GM12878 (cell line): ENCODE data around the gene GLT8D2. TPM values are rescaled to one million over a fixed set of nuclear protein-coding genes. Genes with fewer than 3 reads are reported as not detected.

Experiments used
- ATAC-seq: fragments of 200-7000 bp; cut with Tn5 transposase; 3 replicates; pipeline ENCODE4 v1.9.1; 2020; ENCODE audit warnings: mild to moderate bottlenecking, moderate library complexity
- BruUV-seq: library from RNA; stranded (reverse); fragments of 400-500 nt; replicated peaks from 2 replicates; lab custom pipeline; 2021; lab: Mats Ljungman, UMichigan
- CTCF ChIA-PET: fragments of 300-600 bp; sonication (Branson Sonifier 250); formaldehyde crosslinking; extraction: SDS; loops from one replicate; lab custom pipeline; 2021; ENCODE audit warnings: inconsistent platforms; lab: Yijun Ruan, JAX
- POLR2A ChIA-PET: fragments of 350-600 bp; formaldehyde crosslinking; extraction: SDS; loops from one replicate; lab custom pipeline; 2021; ENCODE audit warnings: inconsistent platforms; lab: Charles Lee
- RAD21 ChIA-PET: fragments of 300-600 bp; sonication (Branson Sonifier 250); formaldehyde crosslinking; loops from one replicate; lab custom pipeline; 2023; ENCODE audit warnings: antibody characterized with exemption; ENCODE audit not compliant: unreplicated experiment; lab: Charles Lee
- SMC1A ChIA-PET: fragments of 300-600 bp; sonication (Branson Sonifier 250); formaldehyde crosslinking; loops from one replicate; lab custom pipeline; 2023; ENCODE audit not compliant: unreplicated experiment, uncharacterized antibody; lab: Charles Lee
- DNase-seq: peaks from one replicate; pipeline ENCODE4 v3.0.0-alpha.2; 2011; ENCODE audit warnings: low read depth, low spot score
- FAIRE-seq: peaks from 3 replicates; lab custom pipeline; 2011; peaks lifted over from hg19 to GRCh38; lab: Jason Lieb, UNC
- H2AFZ ChIP-seq: 2 replicates; pipeline ENCODE4 v1.6.0; 2011; ENCODE audit warnings: low read depth, low read length, control low read depth; ENCODE audit not compliant: control insufficient read depth
- H3K27ac ChIP-seq: 2 replicates; pipeline ENCODE4 v1.5.1; 2011; ENCODE audit warnings: control low read depth; ENCODE audit not compliant: control insufficient read depth, insufficient read depth
- H3K27me3 ChIP-seq, 2 experiments: replicated peaks in 1 of 2; 2 replicates each; pipeline versions ENCODE4 v1.6.0 to v1.6.1; 2011; ENCODE audit warnings: low read length in 1 of 2; ENCODE audit not compliant: control insufficient read depth in 2 of 2, insufficient read depth in 2 of 2
- H3K36me3 ChIP-seq, 2 experiments: 2 replicates each; pipeline ENCODE4 v1.5.1; 2011; ENCODE audit warnings: low read length in 1 of 2; ENCODE audit not compliant: control insufficient read depth in 2 of 2, insufficient read depth in 2 of 2
- H3K4me1 ChIP-seq: 2 replicates; pipeline ENCODE4 v1.6.1; 2011; ENCODE audit warnings: mild to moderate bottlenecking, low read length, moderate library complexity, mixed read lengths; ENCODE audit not compliant: control insufficient read depth, insufficient read depth
- H3K4me2 ChIP-seq: 2 replicates; pipeline ENCODE4 v1.6.0; 2011; ENCODE audit warnings: control low read depth; ENCODE audit not compliant: control insufficient read depth, insufficient read depth
- H3K4me3 ChIP-seq: fragments of 200-600 bp; sonication (generic); 2 replicates; pipeline ENCODE4 v1.5.1; 2016
- H3K79me2 ChIP-seq: 2 replicates; pipeline ENCODE4 v1.6.0; 2011; ENCODE audit warnings: low read length; ENCODE audit not compliant: control insufficient read depth, insufficient read depth
- H3K9ac ChIP-seq: 2 replicates; pipeline ENCODE4 v1.8.0; 2011; ENCODE audit warnings: low read length, control low read depth, mixed read lengths; ENCODE audit not compliant: control insufficient read depth, insufficient read depth
- H3K9me3 ChIP-seq: replicated peaks from 3 replicates; pipeline ENCODE4 v1.5.1; 2011; ENCODE audit warnings: mild to moderate bottlenecking, low read length; ENCODE audit not compliant: control insufficient read depth, insufficient read depth
- H4K20me1 ChIP-seq: 2 replicates; pipeline ENCODE4 v1.6.0; 2011; ENCODE audit not compliant: control insufficient read depth, insufficient read depth
- EGR1 ChIP-seq, 2 experiments: IDR thresholded peaks; 1 replicate in 1 of 2; 2 replicates in 1 of 2; pipeline ENCODE4 v1.6.1; 2011 to 2012; ENCODE audit warnings: low read depth in 2 of 2, low read length in 2 of 2, borderline replicate concordance in 1 of 2, mild to moderate bottlenecking in 1 of 2, moderate library complexity in 1 of 2
- KAT2A ChIP-seq: conservative IDR thresholded peaks from 2 replicates; pipeline ENCODE4 v1.6.1; 2011; ENCODE audit warnings: low read depth, low read length; ENCODE audit not compliant: control insufficient read depth
- PRDM15 ChIP-seq: fragments of 450-650 bp; formaldehyde crosslinking; IDR thresholded peaks from 2 replicates; pipeline ENCODE4 v1.4.0; 2020; ENCODE audit warnings: mild to moderate bottlenecking, moderate library complexity
- REST ChIP-seq: IDR thresholded peaks from 2 replicates; pipeline ENCODE4 v1.6.1; 2012; ENCODE audit warnings: mild to moderate bottlenecking, low read depth, low read length
- SIN3A ChIP-seq: IDR thresholded peaks from 2 replicates; pipeline ENCODE4 v1.6.1; 2012; ENCODE audit warnings: low read depth, low read length, improper control_type of control experiment
- TCF3 ChIP-seq: IDR thresholded peaks from 2 replicates; pipeline ENCODE4 v1.6.1; 2012; ENCODE audit warnings: low read depth, mild to moderate bottlenecking, low read length, borderline replicate concordance; ENCODE audit not compliant: insufficient read depth
- USF2 ChIP-seq: IDR thresholded peaks from 2 replicates; pipeline ENCODE4 v1.6.1; 2011; ENCODE audit warnings: low read depth, low read length, improper control_type of control experiment, borderline replicate concordance
- ZBED1 ChIP-seq: IDR thresholded peaks from 2 replicates; pipeline ENCODE4 v1.6.1; 2016; ENCODE audit warnings: borderline replicate concordance
- ZNF592 ChIP-seq: fragments of 450-650 bp; IDR thresholded peaks from 2 replicates; pipeline ENCODE4 v1.6.1; 2017; ENCODE audit warnings: mild to moderate bottlenecking, moderate library complexity
- WGBS: methylation state at CpG from one replicate; pipeline ENCODE4 v1.1.6; 2016; ENCODE audit warnings: low lambda C conversion rate; ENCODE audit not compliant: insufficient replicate concordance, insufficient coverage; ENCODE audit errors: missing lambda C conversion rate; 5-methylcytosine and 5-hydroxymethylcytosine counted together
- in situ Hi-C: fragments of 300-500 bp; cut with MboI; formaldehyde crosslinking; loops from 9 replicates; pipeline ENCODE4 v1.14.3; 2018; ENCODE audit warnings: mixed read lengths
- intact Hi-C: fragments of 100-400 bp; cut with micrococcal nuclease; formaldehyde crosslinking; loops from one replicate; pipeline ENCODE4 v1.14.2; 2022; ENCODE audit not compliant: unreplicated experiment
- polyA plus RNA-seq, 11 experiments: library from polyadenylated mRNA; depleted of rRNA in 4 of 11; unstranded in 6 of 11; stranded (reverse) in 5 of 11; fragments of >200 nt; fragmentation: Nextera tagmentation in 4 of 11; fragmentation: Illumina TruSeq in 1 of 11; extraction: Ambion mirVana in 4 of 11; extraction: Trizol in 1 of 11; gene quantifications; 1 replicate in 1 of 11; 2 replicates in 10 of 11; pipeline versions ENCODE4 v1.2.1 to v1.2.3, GENCODE V29; 2011 to 2016; ENCODE audit warnings: inconsistent platforms in 2 of 11, missing spikeins in 2 of 11, low read depth in 1 of 11
- total RNA-seq, 4 experiments: library from RNA; depleted of rRNA in 3 of 4; stranded (reverse); fragments of >200 nt in 3 of 4; fragmentation: Illumina TruSeq in 1 of 4; extraction: Trizol in 1 of 4; gene quantifications; 2 replicates each; pipeline versions ENCODE4 v1.2.1 to v1.2.3, GENCODE V29; 2013 to 2021

The GLT8D2 gene
- total and polyA plus RNA-seq, 10 of the 15 experiments (the other 5 are each of a cell fraction or from before 2014, with no cell fraction given), result 0.06 to 0.80 (median 0.37) TPM; not detected in 1

- TF ChIP-seq REST (no peak), ZBED1 (no peak), TCF3 (no peak), SIN3A (no peak)
These were observed 45.3 kb upstream of the GLT8D2 start (continued) for GRCh38 chr12:104095289-104095688.

DNA sequence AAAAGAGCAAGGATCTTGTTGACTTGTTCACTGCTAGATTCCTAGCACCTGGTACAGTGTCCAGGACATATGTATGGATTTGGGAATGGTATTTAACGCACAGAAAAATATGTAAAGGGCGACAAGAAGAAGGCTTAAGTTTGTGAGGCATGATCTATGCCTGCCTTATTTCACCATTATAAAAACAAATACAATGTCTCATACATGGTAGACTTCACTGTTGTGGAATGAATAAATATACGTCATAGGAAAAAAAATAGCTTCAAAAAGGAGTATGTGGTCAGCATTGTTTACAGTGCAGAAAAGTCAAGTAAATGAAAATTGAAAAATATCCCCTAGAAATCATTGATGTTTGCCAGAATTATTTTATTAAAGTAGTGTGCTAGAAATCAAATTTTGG lies 44.3 kb upstream of the GLT8D2 start:
- no peaks in the 10 kb centered on the region for H4K20me1 ChIP-seq
- ChIA-PET SMC1A (no interaction called here), CTCF (no interaction called here), POLR2A (no interaction called here), RAD21 (no interaction called here)
- no peaks in the 10 kb centered on the region for H3K4me1 ChIP-seq
- in situ Hi-C loops (no loop called here), intact Hi-C loops (no loop called here)
- no peak overlapping the region for H3K4me2 ChIP-seq
- no peaks in the 10 kb centered on the region for H3K27me3 ChIP-seq
- ATAC-seq, result no peak
- no peaks in the 10 kb centered on the region; a peak in 2 of 4 replicates for H3K36me3 ChIP-seq
- H3K4me3 ChIP-seq, result no peak overlapping the region
- no peak overlapping the region for H3K27ac ChIP-seq
- no peak overlapping the region for H3K9ac ChIP-seq
- no peak overlapping the region for H2AFZ ChIP-seq
- no peaks in the 10 kb centered on the region for H3K79me2 ChIP-seq
- BruUV-seq, result no TSS peak
- DNase-seq, result no peak
- H3K9me3 ChIP-seq, result no peaks in the 10 kb centered on the region
- 83% methylated on average over 3 of the region's 3 CpGs for WGBS
- no peak for FAIRE-seq
- TF ChIP-seq PRDM15 (no peak), EGR1 (IDR thresholded peaks at IDR 0.05; ENCODE audit: borderline replicate concordance in 1 of 2, low read depth in 2 of 2, low read length in 2 of 2) (no peak), KAT2A (no peak), USF2 (no peak), ZNF592 (no peak)
